H9 (cell line): ENCODE results near the gene ERI3. TPM values are rescaled to one million over a fixed set of nuclear protein-coding genes. Genes with fewer than 3 reads are reported as not detected.

Source experiments
- DNase-seq: peaks from one replicate; pipeline ENCODE4 v3.0.0-alpha.2; 2017
- H2AFZ ChIP-seq: one replicate; pipeline ENCODE4 v1.6.1; 2013; ENCODE audit warnings: mild to moderate bottlenecking, low read length, control low read depth, moderate library complexity
- H2AK5ac ChIP-seq: 2 replicates; pipeline ENCODE4 v1.6.1; 2013; ENCODE audit warnings: low read length, control low read depth, mixed read lengths; ENCODE audit not compliant: insufficient read length
- H2BK120ac ChIP-seq: one replicate; pipeline ENCODE4 v1.6.1; 2013; ENCODE audit warnings: low read depth, mild to moderate bottlenecking, low read length, control low read depth, inconsistent platforms; ENCODE audit not compliant: poor library complexity, severe bottlenecking
- H2BK12ac ChIP-seq: 2 replicates; pipeline ENCODE4 v1.6.1; 2013; ENCODE audit warnings: low read length, control low read depth, mixed read lengths, low read depth; ENCODE audit not compliant: insufficient read length
- H2BK15ac ChIP-seq: 2 replicates; pipeline ENCODE4 v1.6.1; 2013; ENCODE audit warnings: low read depth, low read length, control low read depth
- H2BK20ac ChIP-seq: one replicate; pipeline ENCODE4 v1.6.1; 2013; ENCODE audit warnings: low read depth, mild to moderate bottlenecking, low read length, control low read depth, inconsistent platforms; ENCODE audit not compliant: poor library complexity, severe bottlenecking
- H2BK5ac ChIP-seq: 2 replicates; pipeline ENCODE4 v1.6.1; 2013; ENCODE audit warnings: low read length, control low read depth, mixed read lengths; ENCODE audit not compliant: insufficient read length
- H3K14ac ChIP-seq: 2 replicates; pipeline ENCODE4 v1.6.1; 2013; ENCODE audit warnings: low read length, control low read depth; ENCODE audit not compliant: insufficient read depth
- H3K18ac ChIP-seq: 2 replicates; pipeline ENCODE4 v1.6.1; 2013; ENCODE audit warnings: low read depth, mild to moderate bottlenecking, mixed read lengths, low read length, control low read depth; ENCODE audit not compliant: insufficient read length
- H3K23ac ChIP-seq: 2 replicates; pipeline ENCODE4 v1.6.1; 2013; ENCODE audit warnings: low read length, control low read depth, mixed read lengths, low read depth; ENCODE audit not compliant: insufficient read length
- H3K23me2 ChIP-seq: 2 replicates; pipeline ENCODE4 v1.6.1; 2013; ENCODE audit warnings: low read depth, mild to moderate bottlenecking, mixed read lengths, low read length, control low read depth; ENCODE audit not compliant: insufficient read length, poor library complexity, severe bottlenecking
- H3K27ac ChIP-seq: 2 replicates; pipeline ENCODE4 v1.5.1; 2013; ENCODE audit warnings: low read length, control low read depth, mixed read lengths, low read depth; ENCODE audit not compliant: insufficient read length
- H3K27me3 ChIP-seq: 2 replicates; pipeline ENCODE4 v1.6.1; 2013; ENCODE audit warnings: low read length, control low read depth, inconsistent platforms; ENCODE audit not compliant: insufficient read depth
- H3K4ac ChIP-seq: 2 replicates; pipeline ENCODE4 v1.6.1; 2013; ENCODE audit warnings: low read depth, mild to moderate bottlenecking, control low read depth, inconsistent platforms, low read length, moderate library complexity
- H3K4me1 ChIP-seq: 2 replicates; pipeline ENCODE4 v1.6.1; 2013; ENCODE audit warnings: low read length, control low read depth, inconsistent platforms; ENCODE audit not compliant: insufficient read depth
- H3K4me2 ChIP-seq: 2 replicates; pipeline ENCODE4 v1.6.1; 2013; ENCODE audit warnings: low read length, control low read depth, mixed read lengths; ENCODE audit not compliant: insufficient read length, insufficient read depth
- H3K56ac ChIP-seq: 2 replicates; pipeline ENCODE4 v1.6.1; 2013; ENCODE audit warnings: low read depth, mild to moderate bottlenecking, mixed read lengths, low read length, control low read depth; ENCODE audit not compliant: insufficient read length
- H3K79me1 ChIP-seq: 2 replicates; pipeline ENCODE4 v1.6.1; 2013; ENCODE audit warnings: low read depth, mild to moderate bottlenecking, moderate library complexity, low read length, control low read depth, inconsistent platforms; ENCODE audit not compliant: insufficient read depth, poor library complexity, severe bottlenecking
- H3K79me2 ChIP-seq: 2 replicates; pipeline ENCODE4 v1.6.1; 2013; ENCODE audit warnings: low read length, control low read depth, inconsistent platforms; ENCODE audit not compliant: insufficient read depth
- H3K9ac ChIP-seq: 2 replicates; pipeline ENCODE4 v1.6.1; 2013; ENCODE audit warnings: low read length, control low read depth, mixed read lengths; ENCODE audit not compliant: insufficient read length; ENCODE audit errors: extremely low read depth
- H3K9me3 ChIP-seq: one replicate; pipeline ENCODE4 v1.6.1; 2013; ENCODE audit warnings: low read depth, low read length, inconsistent platforms; ENCODE audit not compliant: control insufficient read depth
- H3T11ph ChIP-seq: one replicate; pipeline ENCODE4 v1.6.1; 2013; ENCODE audit warnings: mild to moderate bottlenecking, low read length, control low read depth, inconsistent platforms
- H4K20me1 ChIP-seq: one replicate; pipeline ENCODE4 v1.6.1; 2013; ENCODE audit not compliant: control insufficient read depth, insufficient read length, insufficient read depth
- H4K5ac ChIP-seq: 2 replicates; pipeline ENCODE4 v1.6.1; 2013; ENCODE audit warnings: low read depth, mild to moderate bottlenecking, mixed read lengths, low read length, control low read depth; ENCODE audit not compliant: insufficient read length
- H4K8ac ChIP-seq: replicated peaks from 2 replicates; pipeline ENCODE4 v1.6.1; 2013; ENCODE audit warnings: low read length, control low read depth, mixed read lengths, low read depth; ENCODE audit not compliant: insufficient read length
- H4K91ac ChIP-seq: 2 replicates; pipeline ENCODE4 v1.6.1; 2013; ENCODE audit warnings: low read depth, mild to moderate bottlenecking, moderate library complexity, mixed read lengths, low read length, control low read depth; ENCODE audit not compliant: insufficient read length
- H3K27ac Mint-ChIP-seq, 3 experiments: 2 replicates in 2 of 3; 3 replicates in 1 of 3; pipeline ENCODE4 v1.8.0; 2020 to 2021; ENCODE audit warnings: mixed read lengths in 3 of 3, mild to moderate bottlenecking in 1 of 3, moderate library complexity in 1 of 3
- H3K27me3 Mint-ChIP-seq: 2 replicates; pipeline ENCODE4 v1.8.0; 2021; ENCODE audit warnings: low read depth, mild to moderate bottlenecking, moderate library complexity, mixed read lengths
- H3K36me3 Mint-ChIP-seq, 3 experiments: 2 replicates in 2 of 3; 3 replicates in 1 of 3; pipeline ENCODE4 v1.8.0; 2020 to 2021; ENCODE audit warnings: low read depth in 3 of 3, mixed read lengths in 3 of 3; ENCODE audit not compliant: insufficient read depth in 1 of 3
- H3K4me1 Mint-ChIP-seq, 2 experiments: 2 replicates each; pipeline ENCODE4 v1.8.0; 2020; ENCODE audit warnings: mixed read lengths in 2 of 2
- H3K4me3 Mint-ChIP-seq, 2 experiments: 2 replicates in 1 of 2; 3 replicates in 1 of 2; pipeline ENCODE4 v1.8.0; 2020 to 2021; ENCODE audit warnings: mild to moderate bottlenecking in 2 of 2, mixed read lengths in 2 of 2, moderate library complexity in 1 of 2
- H3K9me3 Mint-ChIP-seq, 2 experiments: 2 replicates in 1 of 2; 3 replicates in 1 of 2; pipeline ENCODE4 v1.8.0; 2020; ENCODE audit warnings: mild to moderate bottlenecking in 2 of 2, mixed read lengths in 2 of 2, moderate library complexity in 1 of 2
- CTCF ChIP-seq: fragments of 200-600 bp; sonication (generic); conservative IDR thresholded peaks from 3 replicates; pipeline ENCODE4 v1.8.0; 2021; ENCODE audit warnings: antibody characterized with exemption, mild to moderate bottlenecking
- WGBS: extraction: QIAGEN DNeasy Blood & Tissue Kit; methylation state at CpG from one replicate; pipeline ENCODE4 v1.1.7; 2013; ENCODE audit warnings: missing lambda C conversion rate, low lambda C conversion rate, mixed read lengths; ENCODE audit not compliant: insufficient read length; ENCODE audit errors: extremely low coverage; 5-methylcytosine and 5-hydroxymethylcytosine counted together
- total RNA-seq: library from RNA; stranded (reverse); gene quantifications from 2 replicates; pipeline ENCODE4 v1.2.1, GENCODE V29; 2021

Gene ERI3
- total RNA-seq, 1 experiment from 2014 or later, result 61.6 TPM

- H2BK120ac ChIP-seq, result no peak overlapping the region
- H2BK12ac ChIP-seq, result no peak overlapping the region
- Mint-ChIP-seq H3K27me3 (no peaks in the 10 kb centered on the region), H3K9me3 (no peaks in the 10 kb centered on the region), H3K27ac (0 out of 7 replicates have a peak overlapping the region, but pooled peaks of 1 of the 3 experiments have one; percentile 34), H3K4me1 (peaks cover 5 to 11% of the 10 kb centered on the region in 2 experiments; a peak in 3 of 4 replicates), H3K4me3 (no peak overlapping the region), H3K36me3 (peaks cover 4 to 50% (median 39%) of the 10 kb centered on the region in 3 experiments; a peak in 6 of 7 replicates)
- no peak overlapping the region for H3K23ac ChIP-seq
- no peak overlapping the region for H2BK15ac ChIP-seq
- H4K8ac ChIP-seq, result no peak overlapping the region
- no peaks in the 10 kb centered on the region for H3K79me2 ChIP-seq
- no peaks in the 10 kb centered on the region for H3K9me3 ChIP-seq
- no peak for TF ChIP-seq CTCF
- H3K4me1 ChIP-seq, result no peaks in the 10 kb centered on the region
- H3K18ac ChIP-seq, result no peak overlapping the region
- WGBS, result no CpG with 5 or more reads among the region's 5 CpGs
- H3K4ac ChIP-seq, result no peak overlapping the region
- no peaks in the 10 kb centered on the region for H3K27me3 ChIP-seq
- H2BK20ac ChIP-seq, result no peak overlapping the region
- H2AFZ ChIP-seq, result no peak overlapping the region
- H3K14ac ChIP-seq, result no peak overlapping the region
- no peak overlapping the region for H3K56ac ChIP-seq
- H4K20me1 ChIP-seq, result no peaks in the 10 kb centered on the region
- H3K9ac ChIP-seq, result no peak overlapping the region
- H3K23me2 ChIP-seq, result no peaks in the 10 kb centered on the region
- no peak overlapping the region for H2AK5ac ChIP-seq
- no peak overlapping the region for H3K4me2 ChIP-seq
- no peak overlapping the region for H4K5ac ChIP-seq
- no peak overlapping the region for H2BK5ac ChIP-seq
- H3K27ac ChIP-seq, result no peak overlapping the region
- no peak overlapping the region for H4K91ac ChIP-seq
- no peak for DNase-seq
- no peak overlapping the region for H3T11ph ChIP-seq
- H3K79me1 ChIP-seq, result no peaks in the 10 kb centered on the region
Observed at GRCh38 chr1:44301442-44301841, 53.6 kb downstream of the ERI3 start.
